RWPE2 (cell line): ENCODE data around the gene CEP55.

Experiments
- ATAC-seq: fragments of 200-7000 bp; cut with Tn5 transposase; 3 replicates; pipeline ENCODE4 v1.9.1; 2021; ENCODE audit warnings: low read depth
- DNase-seq: peaks from one replicate; pipeline ENCODE4 v3.0.0-alpha.2; 2020; ENCODE audit warnings: low spot score
- H3K27ac ChIP-seq: fragments of 450-650 bp; 2 replicates; pipeline ENCODE4 v1.5.1; 2017; ENCODE audit warnings: mild to moderate bottlenecking; ENCODE audit not compliant: poor library complexity, severe bottlenecking
- H3K27me3 ChIP-seq: fragments of 250-450 bp; sonication (Bioruptor Pico); 2 replicates; pipeline ENCODE4 v1.5.1; 2021; ENCODE audit warnings: mild to moderate bottlenecking, moderate library complexity; ENCODE audit not compliant: insufficient read depth, poor library complexity, severe bottlenecking
- H3K36me3 ChIP-seq: fragments of 250-450 bp; sonication (Bioruptor Pico); 2 replicates; pipeline ENCODE4 v1.5.1; 2020; ENCODE audit warnings: low read depth, mild to moderate bottlenecking, moderate library complexity
- H3K4me1 ChIP-seq: fragments of 250-450 bp; sonication (Bioruptor Pico); 2 replicates; pipeline ENCODE4 v1.5.1; 2021; ENCODE audit warnings: mild to moderate bottlenecking, moderate library complexity; ENCODE audit not compliant: insufficient read depth, poor library complexity, severe bottlenecking
- H3K4me3 ChIP-seq: fragments of 250-450 bp; sonication (Bioruptor Pico); 2 replicates; pipeline ENCODE4 v1.5.1; 2021; ENCODE audit warnings: mild to moderate bottlenecking, moderate library complexity; ENCODE audit not compliant: severe bottlenecking
- H3K9me3 ChIP-seq: fragments of 250-450 bp; sonication (Bioruptor Pico); 2 replicates; pipeline ENCODE4 v1.5.1; 2021; ENCODE audit warnings: mild to moderate bottlenecking, moderate library complexity; ENCODE audit not compliant: severe bottlenecking
- CTCF ChIP-seq: fragments of 450-650 bp; IDR thresholded peaks from one replicate; pipeline ENCODE4 v1.5.1; 2017; ENCODE audit warnings: mild to moderate bottlenecking, moderate library complexity; ENCODE audit not compliant: poor library complexity, severe bottlenecking

Gene CEP55

GRCh38 chr10:93498166-93498565 is 1.8 kb downstream of the CEP55 start:
- no peak for TF ChIP-seq CTCF
- no peak for DNase-seq
- ATAC-seq: no peak
- no peak overlapping the region for H3K4me3 ChIP-seq
- peaks cover 19% of the 10 kb centered on the region for H3K4me1 ChIP-seq
- H3K9me3 ChIP-seq: no peaks in the 10 kb centered on the region
- H3K36me3 ChIP-seq: peaks cover 45% of the 10 kb centered on the region
- no peaks in the 10 kb centered on the region for H3K27me3 ChIP-seq
- no peak overlapping the region for H3K27ac ChIP-seq

- ATAC-seq: no peak
- peaks cover 13% of the 10 kb centered on the region for H3K4me1 ChIP-seq
- no peak overlapping the region for H3K4me3 ChIP-seq
- H3K36me3 ChIP-seq: peaks cover 80% of the 10 kb centered on the region
- no peaks in the 10 kb centered on the region for H3K27me3 ChIP-seq
- no peak overlapping the region for H3K27ac ChIP-seq
- H3K9me3 ChIP-seq: no peaks in the 10 kb centered on the region
- no peak for DNase-seq
- no peak for TF ChIP-seq CTCF
Observed at GRCh38 chr10:93501650-93502049, 5.2 kb downstream of the CEP55 start.

GRCh38 chr10:93503075-93503474 is 6.7 kb downstream of the CEP55 start:
- no peak overlapping the region for H3K27ac ChIP-seq
- no peaks in the 10 kb centered on the region for H3K27me3 ChIP-seq
- ATAC-seq (no peak), DNase-seq (no peak)
- no peak for TF ChIP-seq CTCF
- no peak overlapping the region for H3K4me3 ChIP-seq
- H3K4me1 ChIP-seq: peaks cover 7% of the 10 kb centered on the region
- H3K36me3 ChIP-seq: peaks cover 93% of the 10 kb centered on the region
- H3K9me3 ChIP-seq: no peaks in the 10 kb centered on the region

GRCh38 chr10:93505075-93505474 is 8.7 kb downstream of the CEP55 start:
- ATAC-seq: no peak
- TF ChIP-seq CTCF: no peak
- Histone ChIP-seq H3K4me3 (no peak overlapping the region), H3K27ac (no peak overlapping the region), H3K9me3 (no peaks in the 10 kb centered on the region), H3K4me1 (no peaks in the 10 kb centered on the region), H3K36me3 (peaks cover 97% of the 10 kb centered on the region), H3K27me3 (no peaks in the 10 kb centered on the region)
- DNase-seq: no peak

- Histone ChIP-seq H3K27ac (no peak overlapping the region), H3K36me3 (peaks cover 88% of the 10 kb centered on the region), H3K4me1 (no peaks in the 10 kb centered on the region), H3K4me3 (no peak overlapping the region), H3K27me3 (no peaks in the 10 kb centered on the region), H3K9me3 (no peaks in the 10 kb centered on the region)
- no peak for ATAC-seq
- DNase-seq: no peak
- TF ChIP-seq CTCF: no peak
Observed at GRCh38 chr10:93509816-93510215, 13.4 kb downstream of the CEP55 start.
